Suprapubic skin (tissue), 3 donors: ENCODE results near the gene PODN.

Experiments
- EP300 ChIP-seq: sonication (generic); formaldehyde crosslinking; IDR thresholded peaks from one replicate; pipeline ENCODE4 v1.6.1; 2017; ENCODE audit warnings: antibody characterized with exemption
- POLR2A ChIP-seq, 2 donors: fragments of 450-650 bp; IDR thresholded peaks; one replicate each; pipeline ENCODE4 v1.6.1; 2017; ENCODE audit warnings: antibody characterized with exemption in 2 of 2, mild to moderate bottlenecking in 2 of 2, moderate library complexity in 2 of 2
- TF ChIP-seq, protein P1 (sequence below), 2 donors: fragments of 200-600 bp in 1 of 2; fragments of 450-650 bp in 1 of 2; sonication (generic) in 1 of 2; IDR thresholded peaks; one replicate each; pipeline ENCODE4 v1.5.1; 2016 to 2019; ENCODE audit warnings: antibody characterized with exemption in 2 of 2, mild to moderate bottlenecking in 1 of 2, moderate library complexity in 1 of 2

DNA sequence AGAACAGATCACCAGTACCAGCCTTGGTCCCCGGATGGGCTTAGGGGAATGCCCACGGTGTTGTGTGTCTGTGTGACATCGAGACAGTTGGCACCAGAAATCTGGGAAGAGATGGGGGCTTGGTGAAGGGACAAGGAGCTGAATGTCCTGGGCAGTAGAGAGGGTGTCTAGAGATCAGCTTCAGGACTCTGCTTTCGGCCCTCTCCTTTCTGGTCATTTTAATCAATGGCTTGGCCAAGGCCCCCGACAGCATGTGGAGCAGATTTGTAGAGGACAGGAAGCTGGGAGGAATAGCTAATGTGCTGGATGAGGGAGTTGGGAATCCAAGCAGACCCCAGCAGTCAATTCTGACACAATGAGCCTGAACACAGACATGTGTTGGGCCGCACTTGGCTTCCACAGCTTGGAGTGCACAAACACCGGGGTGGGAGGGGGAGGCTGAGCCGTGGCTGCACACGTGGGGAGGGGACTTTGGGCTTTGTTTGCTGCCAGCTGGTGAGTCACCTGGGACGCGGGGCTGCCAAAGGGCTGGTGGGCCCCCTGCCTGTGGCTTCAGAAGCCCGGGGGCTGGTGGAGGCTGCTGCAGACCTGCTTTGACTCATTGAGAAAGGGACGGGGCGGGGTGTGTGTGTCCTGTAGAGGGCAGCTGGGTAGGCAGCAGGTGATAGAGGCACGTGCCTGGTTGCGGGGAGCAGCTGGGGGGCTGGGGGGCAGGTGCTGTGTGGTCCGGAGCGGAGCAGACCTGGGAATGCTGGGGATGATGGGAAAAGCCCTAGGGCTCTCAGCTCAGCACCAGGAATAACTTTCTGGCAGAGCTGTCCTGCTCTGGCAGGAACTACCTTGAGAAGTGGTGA is 59.5 kb downstream of the PODN start:
- no peak for TF ChIP-seq EP300
- TF ChIP-seq, protein P1, sequence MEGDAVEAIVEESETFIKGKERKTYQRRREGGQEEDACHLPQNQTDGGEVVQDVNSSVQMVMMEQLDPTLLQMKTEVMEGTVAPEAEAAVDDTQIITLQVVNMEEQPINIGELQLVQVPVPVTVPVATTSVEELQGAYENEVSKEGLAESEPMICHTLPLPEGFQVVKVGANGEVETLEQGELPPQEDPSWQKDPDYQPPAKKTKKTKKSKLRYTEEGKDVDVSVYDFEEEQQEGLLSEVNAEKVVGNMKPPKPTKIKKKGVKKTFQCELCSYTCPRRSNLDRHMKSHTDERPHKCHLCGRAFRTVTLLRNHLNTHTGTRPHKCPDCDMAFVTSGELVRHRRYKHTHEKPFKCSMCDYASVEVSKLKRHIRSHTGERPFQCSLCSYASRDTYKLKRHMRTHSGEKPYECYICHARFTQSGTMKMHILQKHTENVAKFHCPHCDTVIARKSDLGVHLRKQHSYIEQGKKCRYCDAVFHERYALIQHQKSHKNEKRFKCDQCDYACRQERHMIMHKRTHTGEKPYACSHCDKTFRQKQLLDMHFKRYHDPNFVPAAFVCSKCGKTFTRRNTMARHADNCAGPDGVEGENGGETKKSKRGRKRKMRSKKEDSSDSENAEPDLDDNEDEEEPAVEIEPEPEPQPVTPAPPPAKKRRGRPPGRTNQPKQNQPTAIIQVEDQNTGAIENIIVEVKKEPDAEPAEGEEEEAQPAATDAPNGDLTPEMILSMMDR (IDR thresholded peaks at IDR 0.05): no peak
- TF ChIP-seq POLR2A (IDR thresholded peaks at IDR 0.05): no peak
